Stimulated activated CD4-positive, alpha-beta T cell treated with anti-CD3 and anti-CD28 coated beads, Interleukin-12 subunit alpha, Interleukin-12 subunit beta, amount 100 ng/mL, for 24 hours (primary cell): Measurements from ENCODE around the gene GNAQ.
"Not testable (repeated sequence)": the region's sequence is repeated elsewhere in the genome, so short reads cannot be mapped to it uniquely, and the experiment has no call there.

ENCODE experiments used
- DNase-seq, 2 experiments: peaks; one replicate each; pipeline ENCODE4 v3.0.0-alpha.2; 2020; ENCODE audit warnings: low read depth in 2 of 2

GNAQ gene

DNA sequence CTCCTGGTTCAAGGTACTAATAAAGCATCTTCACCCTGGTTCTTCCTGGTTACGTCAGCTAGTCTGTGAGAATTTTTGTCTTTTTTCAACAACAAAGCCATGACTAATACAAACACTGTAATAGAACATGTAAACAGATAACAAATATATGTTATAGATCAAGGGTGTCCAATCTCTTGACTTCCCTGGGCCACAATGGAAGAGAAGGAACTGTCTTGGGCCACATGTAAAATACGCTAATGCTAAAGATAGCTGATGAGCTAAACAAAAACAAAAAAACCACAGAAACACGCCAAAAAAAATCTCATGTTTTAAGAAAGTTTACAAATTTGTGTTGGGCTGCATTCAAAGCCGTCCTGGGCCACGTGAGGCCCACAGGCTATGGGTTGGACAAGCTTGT lies 259.0 kb downstream of the GNAQ start:
- no peak for DNase-seq

DNA sequence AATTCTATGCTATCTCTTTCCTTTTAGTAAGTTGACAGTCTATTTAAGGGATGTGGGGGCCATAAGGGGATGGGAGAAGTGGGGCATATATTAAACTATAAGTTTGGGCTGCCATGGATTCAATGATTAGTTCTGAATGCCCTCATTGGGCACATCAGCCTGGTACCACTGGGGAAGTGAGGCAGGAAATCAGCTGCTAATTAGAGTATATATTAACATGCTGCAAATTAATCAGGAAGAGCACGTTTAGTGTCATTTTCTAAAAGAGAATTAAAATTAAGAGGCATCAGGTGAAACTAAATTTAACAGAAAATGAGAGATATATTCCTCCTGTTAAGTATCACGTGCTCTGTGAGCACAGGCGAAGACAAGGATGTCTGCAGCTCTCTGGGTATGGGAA lies 260.4 kb downstream of the GNAQ start:
- no peak for DNase-seq

DNA sequence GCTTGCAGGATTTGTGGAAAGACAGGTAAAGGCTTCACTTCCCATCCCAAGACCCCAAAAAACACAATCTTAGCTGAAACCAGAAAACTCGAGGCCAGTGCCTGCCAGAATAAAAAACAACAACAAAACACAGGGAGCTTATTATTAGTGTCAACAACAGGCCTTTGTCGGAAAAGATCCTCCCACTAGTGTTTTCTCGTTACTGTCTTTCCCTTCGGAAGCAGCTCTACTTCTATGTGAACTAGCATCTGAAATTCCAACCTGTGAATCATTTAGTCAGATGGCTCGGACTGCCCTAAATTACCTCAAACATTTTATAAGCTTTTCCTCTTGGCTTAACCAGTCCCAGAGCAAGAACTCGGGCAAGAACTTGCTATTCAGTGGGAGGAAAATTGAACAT lies 261.3 kb downstream of the GNAQ start:
- no peak for DNase-seq

DNA sequence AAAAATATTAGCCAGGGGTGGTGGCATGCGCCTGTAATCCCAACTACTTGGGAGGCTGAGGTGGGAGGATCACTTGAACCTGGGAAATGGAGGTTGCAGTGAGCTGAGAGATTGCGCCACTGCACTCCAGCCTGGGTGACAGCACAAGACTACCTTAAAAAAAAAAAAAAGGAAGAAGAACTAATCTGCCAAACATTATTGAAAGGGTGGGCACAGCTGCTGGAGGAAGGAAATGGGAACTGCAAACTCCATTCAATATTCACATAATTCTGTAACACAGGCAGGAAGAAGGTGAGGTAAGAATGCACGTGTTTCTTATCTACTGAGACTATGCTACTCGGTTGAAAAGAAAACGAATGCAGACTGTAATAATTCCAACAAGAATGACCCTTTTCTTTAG lies 262.4 kb downstream of the GNAQ start:
- no peak for DNase-seq

DNA sequence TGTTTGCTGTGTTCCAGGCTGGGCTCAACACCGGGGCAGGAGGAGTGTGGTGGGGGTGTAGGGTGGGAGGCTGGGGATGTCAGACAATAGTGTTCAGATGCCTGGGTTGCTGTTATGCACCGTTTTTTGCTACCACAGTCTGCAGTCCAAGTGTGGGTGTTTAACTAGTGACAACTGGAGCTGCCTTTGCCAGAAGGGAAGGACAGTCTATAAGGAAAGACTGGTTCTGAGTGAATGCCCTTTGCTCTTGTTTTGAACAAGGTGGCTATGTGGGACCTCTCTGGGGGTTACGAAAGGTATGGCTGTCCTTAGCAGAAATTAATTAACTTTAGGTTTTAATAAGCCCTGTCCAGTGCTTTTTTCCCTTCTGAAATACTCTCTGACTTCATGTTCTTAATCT lies 265.0 kb downstream of the GNAQ start:
- no peak for DNase-seq

DNA sequence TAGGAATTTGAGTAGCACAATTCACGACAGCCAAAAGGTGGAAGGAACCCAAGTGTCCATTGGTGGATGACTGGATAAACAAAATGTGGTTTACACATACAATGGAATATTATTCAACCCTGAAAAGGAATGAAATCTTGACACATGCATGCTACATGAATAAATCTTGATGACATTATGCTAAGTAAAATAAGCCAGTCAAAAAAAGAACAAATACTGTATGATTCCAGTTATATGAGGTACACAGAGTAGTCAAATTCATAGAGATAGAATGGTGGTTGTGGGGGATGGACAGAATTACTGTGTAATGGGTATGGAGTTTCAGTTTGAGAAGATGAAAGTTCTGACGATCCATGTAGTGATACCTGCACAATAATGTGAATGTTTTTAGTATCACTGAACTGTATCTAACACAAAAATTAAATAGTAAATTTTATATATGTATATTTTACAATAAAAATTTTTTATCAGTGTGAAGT lies 265.8 kb downstream of the GNAQ start:
- DNase-seq: no peak

DNA sequence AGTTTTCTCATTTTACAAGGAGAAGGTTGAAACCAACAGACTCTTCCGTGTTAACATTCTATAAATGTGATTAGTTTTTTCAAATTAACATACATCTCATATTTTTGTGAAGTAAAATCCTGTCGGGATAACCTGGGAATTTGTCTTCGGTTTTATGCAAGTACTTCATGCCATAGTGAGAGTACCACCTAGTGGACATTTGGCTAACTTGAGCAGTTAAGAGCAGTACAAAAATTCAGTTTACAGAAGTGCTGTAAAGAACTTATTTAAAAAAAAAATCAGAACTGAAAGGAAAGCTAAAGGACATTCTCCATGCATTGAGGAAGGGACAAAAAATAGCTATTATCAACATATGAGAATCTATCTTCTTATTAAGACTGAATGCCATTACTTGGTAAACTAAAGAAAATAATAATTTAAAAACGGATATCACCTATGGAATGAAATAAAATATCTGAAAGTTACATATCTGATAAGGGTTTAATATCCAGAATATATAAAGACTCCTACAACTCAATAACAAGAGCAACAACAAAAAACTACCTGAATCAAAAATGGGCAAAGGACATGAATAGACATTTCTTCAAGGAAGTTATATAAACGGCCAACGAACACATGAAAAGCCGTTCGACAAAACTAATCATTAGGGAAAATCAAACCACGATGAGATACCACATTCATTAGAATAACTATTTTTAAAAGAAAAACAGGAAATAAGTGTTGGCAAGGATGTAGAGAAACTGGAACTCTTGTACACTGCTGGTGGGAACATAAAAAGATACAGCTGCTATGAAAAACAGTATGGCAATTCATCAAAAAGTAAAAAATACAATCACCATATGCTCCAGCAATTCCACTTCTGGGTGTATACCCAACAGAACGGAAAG lies 266.5 kb downstream of the GNAQ start:
- no peak for DNase-seq

DNA sequence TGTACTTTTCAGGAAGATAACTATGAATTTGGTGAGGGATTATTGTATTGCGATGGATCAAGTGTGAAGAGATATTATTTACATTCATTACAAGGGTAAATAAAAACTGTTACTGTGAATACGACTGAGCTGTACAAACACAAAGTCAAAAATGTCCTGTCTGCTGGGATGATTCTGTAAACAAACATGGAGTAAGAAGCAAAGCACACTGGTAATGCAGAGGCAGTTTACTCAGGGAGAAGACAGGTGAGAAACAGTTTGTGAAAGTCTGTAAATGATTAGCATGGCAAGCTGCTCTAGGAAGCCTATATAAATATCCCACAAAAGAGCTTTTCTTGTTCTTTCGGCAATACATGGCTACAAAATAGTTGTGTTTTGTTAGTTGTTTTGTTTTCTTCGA lies 268.0 kb downstream of the GNAQ start:
- DNase-seq: no peak

DNA sequence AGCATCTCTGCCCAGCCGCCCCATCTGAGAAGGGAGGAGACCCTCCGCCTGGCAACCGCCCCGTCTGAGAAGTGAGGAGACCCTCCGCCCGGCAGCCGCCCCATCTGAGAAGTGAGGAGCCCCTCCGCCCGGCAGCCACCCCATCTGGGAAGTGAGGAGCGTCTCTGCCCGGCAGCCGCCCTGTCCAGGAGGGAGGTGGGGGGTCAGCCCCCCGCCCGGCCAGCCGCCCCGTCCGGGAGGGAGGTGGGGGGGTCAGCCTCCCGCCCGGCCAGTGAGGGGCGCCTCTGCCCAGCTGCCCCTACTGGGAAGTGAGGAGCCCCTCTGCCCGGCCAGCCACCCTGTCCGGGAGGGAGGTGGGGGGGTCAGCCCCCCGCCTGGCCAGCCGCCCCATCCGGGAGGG lies 270.7 kb downstream of the GNAQ start:
- DNase-seq: not testable (repeated sequence)

DNA sequence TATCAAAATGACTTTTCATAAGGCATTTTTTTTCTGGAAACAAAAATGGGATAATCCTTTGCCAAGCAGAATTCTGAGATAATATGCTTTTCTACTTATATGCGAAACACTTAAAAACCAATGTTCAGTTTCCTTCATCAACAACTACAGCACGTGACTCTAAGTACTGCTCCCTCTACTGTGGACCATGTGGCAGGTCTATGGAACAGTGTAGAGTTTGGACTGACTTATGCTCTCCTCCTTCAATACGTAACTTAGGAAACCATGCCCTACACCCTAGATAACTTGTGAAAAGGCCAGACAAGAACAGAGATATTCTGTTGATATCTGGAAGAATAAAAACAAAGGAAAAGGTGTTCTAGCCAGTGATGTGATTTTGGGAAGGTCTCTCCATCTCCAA lies 272.2 kb downstream of the GNAQ start:
- DNase-seq: no peak

DNA sequence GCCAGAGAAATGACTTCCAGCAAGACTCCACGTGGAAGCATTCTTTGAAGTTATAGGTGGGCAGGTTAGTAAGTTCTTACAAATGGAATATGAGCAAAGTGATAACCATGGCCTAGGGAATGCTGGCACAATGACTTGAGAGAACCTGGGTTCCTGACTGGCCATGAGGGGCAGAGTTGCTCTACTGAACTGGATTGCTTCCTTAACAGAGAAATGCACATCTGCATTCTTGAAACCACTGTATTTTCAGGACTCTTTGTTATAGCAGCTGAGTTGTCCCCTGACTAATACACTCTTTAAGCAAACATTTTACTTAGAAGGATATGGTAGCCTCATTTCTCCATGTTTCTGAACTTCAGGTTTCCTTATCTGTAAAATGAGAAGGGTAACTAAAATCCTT lies 275.2 kb downstream of the GNAQ start:
- DNase-seq: no peak

DNA sequence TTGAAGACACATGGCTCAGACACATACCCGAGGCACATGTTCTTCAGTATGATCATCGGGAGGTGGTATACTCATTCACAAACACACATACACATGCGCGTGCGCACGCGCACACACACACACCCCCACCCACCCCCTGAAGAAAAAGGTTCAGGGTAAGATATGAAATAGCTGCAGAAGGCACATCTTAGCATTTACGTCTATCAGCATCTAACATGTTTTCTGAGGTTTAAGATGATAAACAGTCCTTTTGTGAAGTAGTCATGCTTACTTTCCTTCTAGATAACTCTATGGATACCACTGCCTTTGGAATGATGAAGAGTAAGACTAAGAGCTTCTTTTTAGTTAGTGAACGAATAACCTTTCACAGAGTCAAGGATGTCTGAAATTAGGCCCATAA lies 278.4 kb downstream of the GNAQ start:
- no peak for DNase-seq

DNA sequence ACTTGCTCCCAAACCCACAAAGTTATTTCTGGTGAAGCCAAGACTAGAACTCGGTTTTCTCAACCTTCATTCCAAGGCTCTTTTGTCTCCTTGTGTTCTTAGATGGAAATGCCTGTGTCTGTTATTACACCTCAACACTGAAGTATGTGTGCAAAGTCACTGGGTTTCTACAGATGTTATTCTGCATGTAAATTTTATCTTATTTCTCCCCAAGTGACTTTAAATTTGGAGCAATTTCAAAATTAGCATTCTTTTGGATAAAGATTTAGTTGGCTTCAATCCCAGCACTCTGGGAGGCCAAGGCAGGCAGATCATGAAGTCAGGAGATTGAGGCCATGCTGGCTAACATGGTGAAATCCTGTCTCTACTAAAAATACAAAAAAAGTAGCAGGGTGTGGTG lies 279.1 kb downstream of the GNAQ start:
- no peak for DNase-seq

DNA sequence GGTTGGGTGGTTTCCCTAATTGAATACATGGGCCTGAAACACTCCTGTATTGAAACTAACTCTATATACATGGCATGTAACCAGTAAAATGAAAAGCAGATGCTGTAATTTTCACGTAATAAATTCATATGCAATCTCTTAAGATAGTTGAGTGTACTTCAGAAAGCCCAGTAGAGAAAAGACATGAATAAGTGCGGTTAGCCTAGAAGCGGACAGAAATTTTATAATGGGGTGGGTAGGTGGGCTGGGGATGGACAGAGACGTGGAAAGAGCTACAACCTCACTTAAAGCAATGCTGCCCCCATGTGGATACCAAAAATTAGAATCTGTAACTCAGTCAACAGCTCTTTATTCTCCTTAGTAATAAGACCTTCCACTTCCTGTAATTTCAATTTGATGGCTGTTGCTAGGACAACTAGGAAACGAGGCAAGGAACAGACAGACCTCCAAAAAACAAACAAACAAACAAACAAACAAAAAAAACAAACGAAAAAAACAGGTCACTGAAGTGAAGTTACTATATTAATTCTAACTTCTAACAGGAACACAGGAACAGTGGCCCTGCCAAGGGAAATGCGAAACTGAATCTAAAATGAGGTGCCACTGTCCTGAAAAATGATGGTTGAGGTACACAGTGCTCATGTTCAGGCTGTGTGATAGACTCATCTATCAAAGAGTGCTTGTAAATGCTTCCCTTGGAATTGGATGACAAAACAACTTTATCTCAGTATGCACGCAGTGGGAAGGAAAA lies 280.1 kb downstream of the GNAQ start:
- DNase-seq: no peak

DNA sequence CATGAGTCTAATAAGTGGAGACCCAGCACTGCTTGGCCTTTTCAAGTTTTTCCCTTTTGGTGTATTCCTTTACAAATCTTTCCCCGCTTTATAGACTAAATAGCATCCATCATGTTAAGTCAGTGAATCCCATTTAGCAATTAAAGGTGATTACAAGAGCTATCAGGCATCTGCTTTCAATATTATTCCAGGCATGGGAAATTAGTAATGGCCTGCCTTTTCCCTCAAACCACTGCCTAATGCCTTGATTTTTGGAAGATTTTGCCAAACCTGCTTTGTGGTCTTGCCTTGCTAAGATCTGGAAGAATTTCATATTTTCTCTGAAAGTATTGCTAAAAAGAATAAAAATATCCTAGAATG lies 280.6 kb downstream of the GNAQ start:
- no peak for DNase-seq

DNA sequence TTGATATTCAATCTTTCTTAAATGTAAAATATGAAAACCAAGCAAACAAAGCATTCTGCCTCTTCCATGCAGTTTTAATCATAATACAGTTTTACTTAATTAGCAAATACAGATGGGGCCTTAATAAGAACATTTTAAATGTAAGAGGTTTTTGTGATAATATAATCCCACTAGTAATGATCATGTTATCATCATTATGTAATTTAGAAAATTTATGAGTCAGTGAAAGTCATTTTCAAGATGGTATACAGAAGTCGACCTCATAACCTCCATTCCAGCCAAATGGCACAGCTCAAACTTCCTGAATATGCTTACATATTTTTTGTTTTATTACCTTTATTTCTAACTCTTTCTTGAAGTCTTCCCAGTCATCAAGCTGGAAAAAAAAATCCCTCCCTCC lies 281.3 kb downstream of the GNAQ start:
- no peak for DNase-seq

DNA sequence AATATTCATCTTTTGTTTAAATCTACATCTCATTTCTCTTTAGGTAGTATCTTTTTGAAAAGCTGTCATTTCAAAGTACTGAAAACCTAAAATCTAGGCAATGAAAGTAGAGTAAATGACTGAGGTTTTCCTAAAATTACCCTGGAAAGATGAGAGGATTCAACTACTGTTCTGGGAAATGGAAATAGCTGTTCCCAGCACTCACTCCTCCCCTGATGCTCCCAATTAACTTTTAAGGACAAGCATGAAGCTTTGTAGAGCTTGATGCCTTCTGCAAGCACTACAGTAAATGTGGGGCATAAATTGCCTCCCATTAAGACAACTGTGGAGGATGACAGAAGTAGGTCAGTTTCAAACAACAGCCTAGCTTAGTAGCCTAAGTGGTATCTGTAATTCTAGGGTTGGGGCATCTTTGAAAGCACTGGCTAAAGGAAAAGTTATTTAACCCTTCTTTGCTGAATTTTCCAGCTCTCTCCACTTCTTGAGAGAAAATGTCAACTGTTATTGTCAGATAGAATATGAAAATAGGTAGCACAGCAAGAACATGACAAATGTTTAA lies 283.3 kb downstream of the GNAQ start:
- no peak for DNase-seq

DNA sequence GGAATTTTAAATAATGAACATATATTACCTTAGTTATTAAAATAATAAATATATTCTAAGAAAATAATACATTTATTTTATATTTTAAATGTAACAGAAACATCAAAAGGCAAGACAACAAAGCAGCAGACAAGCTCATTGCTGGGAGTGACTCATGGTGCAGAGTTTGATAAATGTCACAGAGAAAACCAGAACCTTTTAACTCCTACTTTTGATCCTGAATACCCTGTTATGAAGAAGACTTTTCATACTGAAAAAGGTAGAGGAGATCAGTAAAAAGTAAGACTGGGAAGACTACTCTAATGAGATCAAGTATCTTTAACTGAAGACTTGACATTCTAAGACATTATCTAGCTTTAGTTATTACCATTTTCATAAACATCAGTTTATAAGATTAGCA lies 284.4 kb downstream of the GNAQ start:
- no peak for DNase-seq

DNA sequence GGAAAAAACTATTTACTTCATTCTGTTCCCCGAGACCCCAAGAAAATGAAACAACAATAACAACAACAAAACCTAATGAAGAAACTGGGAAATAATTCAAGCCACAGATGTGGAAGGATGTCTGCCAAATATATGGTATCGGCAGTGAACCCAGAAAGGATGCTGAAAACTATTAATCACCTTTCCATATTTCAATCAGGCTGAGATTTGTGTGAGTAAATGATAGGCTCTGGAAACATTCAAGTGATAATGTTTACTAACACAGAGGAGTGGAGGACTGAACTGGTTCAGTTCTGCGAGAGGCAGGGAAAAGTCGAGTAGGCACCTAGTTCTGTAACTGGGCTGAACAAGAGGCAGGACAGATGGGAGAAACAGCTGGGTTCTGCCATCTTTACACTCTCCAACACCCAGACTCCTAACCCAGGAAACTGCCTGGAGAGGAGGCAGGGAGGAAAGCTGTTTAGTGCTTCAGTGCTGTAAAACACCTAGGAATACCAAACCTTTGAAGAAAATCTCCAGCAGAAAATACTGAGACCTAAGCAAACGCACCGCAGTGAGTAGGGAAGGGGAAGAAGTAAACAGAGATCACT lies 286.7 kb downstream of the GNAQ start:
- DNase-seq: no peak

DNA sequence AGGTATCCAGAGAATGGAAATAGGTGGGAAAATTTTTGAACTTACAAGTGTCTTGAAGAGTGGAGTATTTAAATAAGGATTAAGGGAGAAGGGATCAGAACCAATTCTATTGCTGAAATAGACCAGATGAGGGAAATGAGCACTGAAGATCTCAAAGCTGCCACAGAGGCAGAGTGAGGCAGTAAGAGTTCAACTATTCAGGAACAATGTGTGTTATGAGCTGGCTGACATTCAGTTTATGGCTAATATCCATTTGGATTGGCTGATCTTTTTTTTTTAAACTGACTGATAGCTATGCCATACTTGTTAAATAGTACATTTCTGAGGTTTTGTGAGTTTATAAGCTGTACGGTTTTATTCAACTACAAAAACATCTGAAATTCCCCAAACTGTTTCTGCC lies 288.2 kb downstream of the GNAQ start:
- DNase-seq: no peak

DNA sequence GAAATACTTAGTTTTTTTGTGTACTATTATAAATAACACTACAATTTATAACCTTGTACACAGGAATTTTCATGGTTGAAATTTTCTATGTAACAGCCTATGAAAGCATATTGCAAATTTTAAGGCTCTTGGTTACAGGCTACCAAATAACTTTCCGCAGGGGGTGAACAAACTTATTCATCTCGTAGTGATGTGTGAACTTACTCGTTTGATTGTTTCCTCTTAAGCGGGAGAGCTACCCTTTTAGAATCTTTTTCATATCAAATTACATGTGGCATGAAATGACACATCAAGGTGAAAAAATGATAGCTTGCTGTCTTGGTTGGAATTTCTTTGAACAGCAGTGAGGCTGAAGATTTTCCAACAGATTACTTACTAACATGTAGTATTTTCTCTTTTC lies 292.7 kb downstream of the GNAQ start:
- DNase-seq: no peak

DNA sequence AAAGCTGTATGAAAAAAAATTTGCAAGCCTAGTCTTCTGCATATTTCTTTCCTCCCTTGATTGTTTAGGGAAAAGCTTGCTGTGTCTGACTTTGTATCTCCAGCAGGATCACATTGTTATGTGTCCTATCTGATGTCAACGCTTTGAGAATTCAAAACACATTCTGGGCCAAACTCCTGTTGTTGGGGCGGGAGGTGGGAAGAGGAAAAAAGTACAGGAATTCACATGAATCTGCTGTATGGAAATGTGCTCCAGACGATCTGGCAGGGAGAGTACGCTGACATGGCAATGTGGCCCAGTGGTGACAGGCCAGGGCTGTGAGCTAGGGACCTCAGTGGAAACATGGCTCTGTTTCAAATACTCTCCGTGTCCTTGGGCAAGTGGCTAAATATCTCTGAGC lies 296.1 kb downstream of the GNAQ start:
- no peak for DNase-seq

DNA sequence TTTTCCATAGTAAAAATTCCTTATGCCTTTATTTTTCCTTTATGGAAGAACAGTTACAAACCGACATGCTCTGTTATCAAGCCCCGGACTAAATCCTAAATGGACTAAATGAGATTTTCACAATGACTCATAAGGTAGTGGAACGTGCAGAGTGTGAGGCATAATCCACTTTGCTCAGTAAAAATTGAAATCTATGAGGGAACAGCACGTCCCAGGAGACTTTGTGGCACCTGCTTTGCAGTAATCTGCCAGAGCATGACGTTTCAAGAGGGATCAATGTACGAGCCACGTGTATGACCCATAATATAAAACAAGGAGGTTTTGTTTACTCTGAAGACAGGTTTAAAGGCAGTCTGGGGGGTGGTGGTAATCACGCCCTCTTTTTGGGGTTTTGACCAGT lies 299.7 kb downstream of the GNAQ start:
- no peak for DNase-seq
